GM12878 (cell line): ENCODE results near the gene LEF1. TPM values are rescaled to one million over a fixed set of nuclear protein-coding genes. Genes with fewer than 3 reads are reported as not detected.
A peak's percentile ranks its signal among the peaks of the same experiment; 100 is the strongest.

ENCODE experiments used
- ATAC-seq: fragments of 200-7000 bp; cut with Tn5 transposase; 3 replicates; pipeline ENCODE4 v1.9.1; 2020; ENCODE audit warnings: mild to moderate bottlenecking, moderate library complexity
- BruUV-seq: library from RNA; stranded (reverse); fragments of 400-500 nt; replicated peaks from 2 replicates; lab custom pipeline; 2021; lab: Mats Ljungman, UMichigan
- CTCF ChIA-PET: fragments of 300-600 bp; sonication (Branson Sonifier 250); formaldehyde crosslinking; extraction: SDS; loops from one replicate; lab custom pipeline; 2021; ENCODE audit warnings: inconsistent platforms; lab: Yijun Ruan, JAX
- POLR2A ChIA-PET: fragments of 350-600 bp; formaldehyde crosslinking; extraction: SDS; loops from one replicate; lab custom pipeline; 2021; ENCODE audit warnings: inconsistent platforms; lab: Charles Lee
- RAD21 ChIA-PET: fragments of 300-600 bp; sonication (Branson Sonifier 250); formaldehyde crosslinking; loops from one replicate; lab custom pipeline; 2023; ENCODE audit warnings: antibody characterized with exemption; ENCODE audit not compliant: unreplicated experiment; lab: Charles Lee
- SMC1A ChIA-PET: fragments of 300-600 bp; sonication (Branson Sonifier 250); formaldehyde crosslinking; loops from one replicate; lab custom pipeline; 2023; ENCODE audit not compliant: unreplicated experiment, uncharacterized antibody; lab: Charles Lee
- DNase-seq: peaks from one replicate; pipeline ENCODE4 v3.0.0-alpha.2; 2011; ENCODE audit warnings: low read depth, low spot score
- FAIRE-seq: peaks from 3 replicates; lab custom pipeline; 2011; peaks lifted over from hg19 to GRCh38; lab: Jason Lieb, UNC
- H2AFZ ChIP-seq: 2 replicates; pipeline ENCODE4 v1.6.0; 2011; ENCODE audit warnings: low read depth, low read length, control low read depth; ENCODE audit not compliant: control insufficient read depth
- H3K27ac ChIP-seq: 2 replicates; pipeline ENCODE4 v1.5.1; 2011; ENCODE audit warnings: control low read depth; ENCODE audit not compliant: control insufficient read depth, insufficient read depth
- H3K27me3 ChIP-seq, 2 experiments: replicated peaks in 1 of 2; 2 replicates each; pipeline versions ENCODE4 v1.6.0 to v1.6.1; 2011; ENCODE audit warnings: low read length in 1 of 2; ENCODE audit not compliant: control insufficient read depth in 2 of 2, insufficient read depth in 2 of 2
- H3K36me3 ChIP-seq, 2 experiments: 2 replicates each; pipeline ENCODE4 v1.5.1; 2011; ENCODE audit warnings: low read length in 1 of 2; ENCODE audit not compliant: control insufficient read depth in 2 of 2, insufficient read depth in 2 of 2
- H3K4me1 ChIP-seq: 2 replicates; pipeline ENCODE4 v1.6.1; 2011; ENCODE audit warnings: mild to moderate bottlenecking, low read length, moderate library complexity, mixed read lengths; ENCODE audit not compliant: control insufficient read depth, insufficient read depth
- H3K4me2 ChIP-seq: 2 replicates; pipeline ENCODE4 v1.6.0; 2011; ENCODE audit warnings: control low read depth; ENCODE audit not compliant: control insufficient read depth, insufficient read depth
- H3K4me3 ChIP-seq: fragments of 200-600 bp; sonication (generic); 2 replicates; pipeline ENCODE4 v1.5.1; 2016
- H3K79me2 ChIP-seq: 2 replicates; pipeline ENCODE4 v1.6.0; 2011; ENCODE audit warnings: low read length; ENCODE audit not compliant: control insufficient read depth, insufficient read depth
- H3K9ac ChIP-seq: 2 replicates; pipeline ENCODE4 v1.8.0; 2011; ENCODE audit warnings: low read length, control low read depth, mixed read lengths; ENCODE audit not compliant: control insufficient read depth, insufficient read depth
- H3K9me3 ChIP-seq: replicated peaks from 3 replicates; pipeline ENCODE4 v1.5.1; 2011; ENCODE audit warnings: mild to moderate bottlenecking, low read length; ENCODE audit not compliant: control insufficient read depth, insufficient read depth
- H4K20me1 ChIP-seq: 2 replicates; pipeline ENCODE4 v1.6.0; 2011; ENCODE audit not compliant: control insufficient read depth, insufficient read depth
- CEBPB ChIP-seq, 2 experiments: fragments of 150-350 bp in 1 of 2; IDR thresholded peaks; 2 replicates each; pipeline ENCODE4 v1.6.1; 2012 to 2014; ENCODE audit warnings: low read depth in 2 of 2, low read length in 2 of 2, borderline replicate concordance in 1 of 2, inconsistent platforms in 1 of 2
- CREB1 ChIP-seq: IDR thresholded peaks from 2 replicates; pipeline ENCODE4 v1.6.1; 2012; ENCODE audit warnings: low read depth, mild to moderate bottlenecking, inconsistent platforms
- EED ChIP-seq: sonication (generic); IDR thresholded peaks from 2 replicates; pipeline ENCODE4 v1.6.1; 2016; ENCODE audit warnings: antibody characterized with exemption, low read depth
- EGR1 ChIP-seq, 2 experiments: IDR thresholded peaks; 1 replicate in 1 of 2; 2 replicates in 1 of 2; pipeline ENCODE4 v1.6.1; 2011 to 2012; ENCODE audit warnings: low read depth in 2 of 2, low read length in 2 of 2, borderline replicate concordance in 1 of 2, mild to moderate bottlenecking in 1 of 2, moderate library complexity in 1 of 2
- ESRRA ChIP-seq: IDR thresholded peaks from 2 replicates; pipeline ENCODE4 v1.6.1; 2012; ENCODE audit warnings: mild to moderate bottlenecking, low read length, improper control_type of control experiment
- IKZF1 ChIP-seq: fragments of 450-650 bp; conservative IDR thresholded peaks from 2 replicates; pipeline ENCODE4 v1.6.1; 2017; ENCODE audit warnings: antibody characterized with exemption, mild to moderate bottlenecking
- MTA2 ChIP-seq: fragments of 450-650 bp; IDR thresholded peaks from 2 replicates; pipeline ENCODE4 v1.6.1; 2016; ENCODE audit warnings: low read depth, mild to moderate bottlenecking, moderate library complexity
- MYC ChIP-seq: IDR thresholded peaks from 2 replicates; pipeline ENCODE4 v1.6.1; 2011; ENCODE audit warnings: mild to moderate bottlenecking, low read length, moderate library complexity, inconsistent platforms; ENCODE audit not compliant: insufficient read depth, insufficient replicate concordance, insufficient read length, severe bottlenecking
- NFYB ChIP-seq: IDR thresholded peaks from 2 replicates; pipeline ENCODE4 v1.6.1; 2011; ENCODE audit warnings: low read depth, mild to moderate bottlenecking, low read length, improper control_type of control experiment, moderate library complexity; ENCODE audit not compliant: insufficient read depth
- PML ChIP-seq: IDR thresholded peaks from 2 replicates; pipeline ENCODE4 v1.6.1; 2012; ENCODE audit warnings: low read length, inconsistent platforms
- RFX5 ChIP-seq: IDR thresholded peaks from 2 replicates; pipeline ENCODE4 v1.6.1; 2011; ENCODE audit warnings: low read depth, low read length, improper control_type of control experiment
- RUNX3 ChIP-seq: IDR thresholded peaks from 2 replicates; pipeline ENCODE4 v1.6.1; 2012; ENCODE audit warnings: low read length, inconsistent platforms
- SP1 ChIP-seq: IDR thresholded peaks from one replicate; pipeline ENCODE4 v1.6.1; 2011; ENCODE audit warnings: low read depth, low read length
- SRF ChIP-seq, 2 experiments: IDR thresholded peaks; 2 replicates each; pipeline ENCODE4 v1.6.1; 2011; ENCODE audit warnings: low read depth in 2 of 2, low read length in 2 of 2, mild to moderate bottlenecking in 1 of 2, moderate library complexity in 1 of 2
- STAT3 ChIP-seq: IDR thresholded peaks from 2 replicates; pipeline ENCODE4 v1.6.1; 2011; ENCODE audit warnings: low read depth, low read length, improper control_type of control experiment
- ZBED1 ChIP-seq: IDR thresholded peaks from 2 replicates; pipeline ENCODE4 v1.6.1; 2016; ENCODE audit warnings: borderline replicate concordance
- ZNF274 ChIP-seq: IDR thresholded peaks from one replicate; pipeline ENCODE4 v1.8.0; 2011; ENCODE audit not compliant: insufficient read length, insufficient read depth
- ZZZ3 ChIP-seq: IDR thresholded peaks from 2 replicates; pipeline ENCODE4 v1.6.1; 2011; ENCODE audit warnings: low read depth; ENCODE audit not compliant: control insufficient read depth, insufficient read length
- WGBS: methylation state at CpG from one replicate; pipeline ENCODE4 v1.1.6; 2016; ENCODE audit warnings: low lambda C conversion rate; ENCODE audit not compliant: insufficient replicate concordance, insufficient coverage; ENCODE audit errors: missing lambda C conversion rate; 5-methylcytosine and 5-hydroxymethylcytosine counted together
- in situ Hi-C: fragments of 300-500 bp; cut with MboI; formaldehyde crosslinking; loops from 9 replicates; pipeline ENCODE4 v1.14.3; 2018; ENCODE audit warnings: mixed read lengths
- intact Hi-C: fragments of 100-400 bp; cut with micrococcal nuclease; formaldehyde crosslinking; loops from one replicate; pipeline ENCODE4 v1.14.2; 2022; ENCODE audit not compliant: unreplicated experiment
- polyA plus RNA-seq, 11 experiments: library from polyadenylated mRNA; depleted of rRNA in 4 of 11; unstranded in 6 of 11; stranded (reverse) in 5 of 11; fragments of >200 nt; fragmentation: Nextera tagmentation in 4 of 11; fragmentation: Illumina TruSeq in 1 of 11; extraction: Ambion mirVana in 4 of 11; extraction: Trizol in 1 of 11; gene quantifications; 1 replicate in 1 of 11; 2 replicates in 10 of 11; pipeline versions ENCODE4 v1.2.1 to v1.2.3, GENCODE V29; 2011 to 2016; ENCODE audit warnings: inconsistent platforms in 2 of 11, missing spikeins in 2 of 11, low read depth in 1 of 11
- total RNA-seq, 4 experiments: library from RNA; depleted of rRNA in 3 of 4; stranded (reverse); fragments of >200 nt in 3 of 4; fragmentation: Illumina TruSeq in 1 of 4; extraction: Trizol in 1 of 4; gene quantifications; 2 replicates each; pipeline versions ENCODE4 v1.2.1 to v1.2.3, GENCODE V29; 2013 to 2021
- TF ChIP-seq, protein P1 (sequence below): fragments of 450-650 bp; IDR thresholded peaks from 2 replicates; pipeline ENCODE4 v1.6.1; 2017; ENCODE audit warnings: low read depth, mild to moderate bottlenecking, moderate library complexity
- TF ChIP-seq, protein P2 (sequence below): fragments of 450-650 bp; conservative IDR thresholded peaks from 2 replicates; pipeline ENCODE4 v1.6.1; 2017; ENCODE audit warnings: mild to moderate bottlenecking, moderate library complexity
- TF ChIP-seq, protein P3 (sequence below): fragments of 150-350 bp; IDR thresholded peaks from 2 replicates; pipeline ENCODE4 v1.6.1; 2014; ENCODE audit warnings: mild to moderate bottlenecking, low read depth, low read length

Gene LEF1
- total and polyA plus RNA-seq, 10 of the 15 experiments (the other 5 are each of a cell fraction or from before 2014, with no cell fraction given), result 10.2 to 38.1 (median 19.5) TPM

- Histone ChIP-seq H4K20me1 (no peaks in the 10 kb centered on the region), H3K27ac (no peak overlapping the region), H2AFZ (no peak overlapping the region; the same call in 1 of the 2 replicates), H3K27me3 (no peaks in the 10 kb centered on the region), H3K4me1 (no peaks in the 10 kb centered on the region), H3K4me2 (no peak overlapping the region; the same call in 1 of the 2 replicates), H3K9me3 (no peaks in the 10 kb centered on the region), H3K9ac (no peak overlapping the region), H3K4me3 (no peak overlapping the region), H3K79me2 (no peaks in the 10 kb centered on the region), H3K36me3 (no peaks in the 10 kb centered on the region)
- intact Hi-C loops (no loop called here), in situ Hi-C loops (no loop called here)
- peak; percentile 93 for ATAC-seq
- SMC1A ChIA-PET, result interaction anchor here (0.7 to 2.6 kb wide), 15 partner anchors 9 to 301 kb away, joined by 3 to 21 read pairs (median 4); no protein-coding TSS in a partner anchor
- CTCF ChIA-PET, result interaction anchor here (0.6 to 4.5 kb wide), 7 partner anchors 10 to 519 kb away, joined by 3 to 22 read pairs (median 3); no protein-coding TSS in a partner anchor
- 0% methylated on average over 1 of the region's 1 CpG for WGBS
- no TSS peak for BruUV-seq
- no peak for DNase-seq
- RAD21 ChIA-PET, result interaction anchor here (1.0 to 2.6 kb wide), 10 partner anchors 9 to 519 kb away, joined by 3 to 14 read pairs (median 4); no protein-coding TSS in a partner anchor
- POLR2A ChIA-PET, result interaction anchor here (0.7 to 1.6 kb wide), 6 partner anchors 10 to 67 kb away, joined by 3 to 5 read pairs (median 4); no protein-coding TSS in a partner anchor
- FAIRE-seq, result peak; percentile 79
- TF ChIP-seq EGR1 (IDR thresholded peaks at IDR 0.05; ENCODE audit: borderline replicate concordance in 1 of 2, low read depth in 2 of 2, low read length in 2 of 2) (no peak), SP1 (no peak), CEBPB (IDR thresholded peaks at IDR 0.05; ENCODE audit: borderline replicate concordance in 1 of 2, low read depth in 2 of 2, low read length in 2 of 2) (no peak), SRF (IDR thresholded peaks at IDR 0.05; ENCODE audit: low read depth in 2 of 2, low read length in 2 of 2) (no peak), PML (no peak), ZNF274 (no peak), ZBED1 (no peak), CREB1 (no peak), STAT3 (no peak), ZZZ3 (no peak), EED (no peak), MYC (no peak), RFX5 (no peak), MTA2 (peak; percentile 39; the same call in 1 of the 2 replicates), NFYB (no peak), RUNX3 (peak; percentile 57), IKZF1 (peak; percentile 60), ESRRA (no peak)
- TF ChIP-seq, protein P1, sequence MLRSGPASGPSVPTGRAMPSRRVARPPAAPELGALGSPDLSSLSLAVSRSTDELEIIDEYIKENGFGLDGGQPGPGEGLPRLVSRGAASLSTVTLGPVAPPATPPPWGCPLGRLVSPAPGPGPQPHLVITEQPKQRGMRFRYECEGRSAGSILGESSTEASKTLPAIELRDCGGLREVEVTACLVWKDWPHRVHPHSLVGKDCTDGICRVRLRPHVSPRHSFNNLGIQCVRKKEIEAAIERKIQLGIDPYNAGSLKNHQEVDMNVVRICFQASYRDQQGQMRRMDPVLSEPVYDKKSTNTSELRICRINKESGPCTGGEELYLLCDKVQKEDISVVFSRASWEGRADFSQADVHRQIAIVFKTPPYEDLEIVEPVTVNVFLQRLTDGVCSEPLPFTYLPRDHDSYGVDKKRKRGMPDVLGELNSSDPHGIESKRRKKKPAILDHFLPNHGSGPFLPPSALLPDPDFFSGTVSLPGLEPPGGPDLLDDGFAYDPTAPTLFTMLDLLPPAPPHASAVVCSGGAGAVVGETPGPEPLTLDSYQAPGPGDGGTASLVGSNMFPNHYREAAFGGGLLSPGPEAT, result peak; percentile 59; the same call in 1 of the 2 replicates
- TF ChIP-seq, protein P2, sequence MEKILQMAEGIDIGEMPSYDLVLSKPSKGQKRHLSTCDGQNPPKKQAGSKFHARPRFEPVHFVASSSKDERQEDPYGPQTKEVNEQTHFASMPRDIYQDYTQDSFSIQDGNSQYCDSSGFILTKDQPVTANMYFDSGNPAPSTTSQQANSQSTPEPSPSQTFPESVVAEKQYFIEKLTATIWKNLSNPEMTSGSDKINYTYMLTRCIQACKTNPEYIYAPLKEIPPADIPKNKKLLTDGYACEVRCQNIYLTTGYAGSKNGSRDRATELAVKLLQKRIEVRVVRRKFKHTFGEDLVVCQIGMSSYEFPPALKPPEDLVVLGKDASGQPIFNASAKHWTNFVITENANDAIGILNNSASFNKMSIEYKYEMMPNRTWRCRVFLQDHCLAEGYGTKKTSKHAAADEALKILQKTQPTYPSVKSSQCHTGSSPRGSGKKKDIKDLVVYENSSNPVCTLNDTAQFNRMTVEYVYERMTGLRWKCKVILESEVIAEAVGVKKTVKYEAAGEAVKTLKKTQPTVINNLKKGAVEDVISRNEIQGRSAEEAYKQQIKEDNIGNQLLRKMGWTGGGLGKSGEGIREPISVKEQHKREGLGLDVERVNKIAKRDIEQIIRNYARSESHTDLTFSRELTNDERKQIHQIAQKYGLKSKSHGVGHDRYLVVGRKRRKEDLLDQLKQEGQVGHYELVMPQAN, result no peak
- TF ChIP-seq, protein P3, sequence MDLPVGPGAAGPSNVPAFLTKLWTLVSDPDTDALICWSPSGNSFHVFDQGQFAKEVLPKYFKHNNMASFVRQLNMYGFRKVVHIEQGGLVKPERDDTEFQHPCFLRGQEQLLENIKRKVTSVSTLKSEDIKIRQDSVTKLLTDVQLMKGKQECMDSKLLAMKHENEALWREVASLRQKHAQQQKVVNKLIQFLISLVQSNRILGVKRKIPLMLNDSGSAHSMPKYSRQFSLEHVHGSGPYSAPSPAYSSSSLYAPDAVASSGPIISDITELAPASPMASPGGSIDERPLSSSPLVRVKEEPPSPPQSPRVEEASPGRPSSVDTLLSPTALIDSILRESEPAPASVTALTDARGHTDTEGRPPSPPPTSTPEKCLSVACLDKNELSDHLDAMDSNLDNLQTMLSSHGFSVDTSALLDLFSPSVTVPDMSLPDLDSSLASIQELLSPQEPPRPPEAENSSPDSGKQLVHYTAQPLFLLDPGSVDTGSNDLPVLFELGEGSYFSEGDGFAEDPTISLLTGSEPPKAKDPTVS, result no peak
Observed at GRCh38 chr4:108053251-108053711, 115.5 kb downstream of the LEF1 start.
